COLO668 (cell line): ENCODE data around the gene APPBP2.
"Not testable (repeated sequence)": the region's sequence is repeated elsewhere in the genome, so short reads cannot be mapped to it uniquely, and the experiment has no call there.

ENCODE experiments used
- DNase-seq: peaks from one replicate; lab custom pipeline; 2025; ENCODE audit not compliant: unreplicated experiment; lab: John Stamatoyannopoulos, UW

Gene APPBP2

DNA sequence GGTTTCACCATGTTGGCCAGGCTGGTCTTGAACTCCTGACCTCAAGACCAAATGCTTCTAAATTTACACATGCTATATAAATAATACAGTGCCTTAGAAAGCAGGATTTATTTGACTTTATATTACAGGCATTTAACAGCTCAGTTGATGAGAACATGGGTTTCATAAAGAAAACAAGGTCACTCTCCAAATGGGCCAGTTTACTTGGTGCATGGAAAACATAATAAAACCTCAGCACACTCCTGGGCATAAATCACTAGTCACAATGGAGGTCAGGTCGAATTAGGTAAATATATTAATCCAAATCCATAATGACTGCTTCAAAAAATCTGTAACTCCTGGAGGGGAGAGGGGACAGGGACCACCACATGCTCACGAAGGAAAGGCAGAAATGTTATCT lies 24.5 kb downstream of the APPBP2 start:
- no peak for DNase-seq

- DNase-seq = no peak
Measured at GRCh38 chr17:60496041-60496440, 30.0 kb downstream of the APPBP2 start.

DNA sequence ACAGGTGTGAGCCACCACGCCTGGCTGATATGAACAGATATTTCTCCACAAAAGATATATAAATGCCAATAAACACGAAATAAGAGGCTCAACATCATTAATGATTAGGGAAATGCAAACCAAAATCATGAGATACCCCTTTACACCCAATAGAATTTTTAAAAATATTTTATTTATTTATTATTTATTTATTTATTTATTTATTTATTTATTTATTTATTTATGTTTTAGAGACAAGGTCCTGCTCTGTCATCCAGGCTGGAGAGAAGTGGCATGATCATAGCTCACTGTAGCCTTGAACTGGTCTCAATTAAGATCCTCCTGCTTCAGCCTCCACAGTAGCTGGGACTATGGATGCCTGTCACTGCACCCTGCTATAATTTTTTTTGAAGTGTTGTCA lies 30.8 kb downstream of the APPBP2 start:
- DNase-seq = no peak

DNA sequence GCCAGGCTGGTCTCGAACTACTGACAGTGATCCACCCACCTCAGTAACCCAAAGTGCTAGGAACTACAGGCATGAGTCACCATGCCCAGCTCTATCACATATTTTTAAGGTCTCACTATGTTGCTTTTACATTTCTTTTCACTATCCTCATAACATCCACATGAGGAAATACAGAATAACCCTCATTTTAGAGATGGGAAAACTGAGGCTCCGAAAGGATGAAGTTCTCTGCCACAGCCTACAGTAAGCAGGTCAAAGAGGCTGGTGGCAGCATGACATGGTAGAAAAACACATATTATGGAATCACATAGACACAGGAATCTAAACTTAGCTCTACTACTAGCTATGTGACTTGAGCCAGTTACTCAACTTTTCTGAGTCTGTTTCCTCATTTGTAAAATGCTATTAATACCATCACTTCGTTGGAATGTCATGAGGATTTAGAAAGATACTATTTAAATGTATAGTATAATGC lies 32.2 kb downstream of the APPBP2 start:
- DNase-seq = no peak

DNA sequence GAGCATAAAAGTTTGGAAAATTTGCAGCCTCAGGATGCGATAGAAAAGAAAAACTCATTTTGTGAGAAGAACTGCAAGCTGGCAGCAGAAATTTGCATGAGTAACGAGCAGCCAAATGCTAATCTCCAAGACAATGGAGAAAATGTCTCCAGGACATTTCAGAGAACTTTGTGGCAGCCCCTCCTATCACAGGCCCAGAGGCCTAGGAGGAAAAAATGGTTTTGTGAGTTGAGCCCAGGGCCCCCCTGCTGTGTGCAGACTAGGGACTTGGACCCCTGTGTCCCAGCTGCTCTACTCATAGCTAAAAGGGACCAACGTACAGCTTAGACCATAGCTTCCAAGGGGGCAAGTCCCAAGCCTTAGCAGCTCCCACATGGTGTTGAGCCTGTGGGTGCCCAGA lies 34.3 kb downstream of the APPBP2 start:
- no peak for DNase-seq

DNA sequence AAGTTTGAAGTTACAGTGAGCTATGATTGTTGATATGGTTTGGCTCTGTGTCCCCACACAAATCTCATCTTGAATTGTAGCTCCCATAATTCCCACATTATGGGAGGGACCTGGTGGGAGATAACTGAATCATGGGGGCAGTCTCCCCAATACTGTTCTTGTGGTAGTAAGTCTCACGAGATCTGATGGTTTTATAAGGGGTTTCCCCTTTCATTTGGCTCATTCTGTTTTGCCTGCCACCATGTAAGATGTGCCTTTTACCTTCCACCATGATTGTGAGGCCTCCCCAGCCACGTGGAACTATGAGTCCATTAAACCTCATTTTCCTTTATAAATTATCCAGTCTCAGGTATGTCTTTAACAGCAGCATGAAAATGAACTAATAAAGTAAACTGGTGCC lies 35.4 kb downstream of the APPBP2 start:
- not testable (repeated sequence) for DNase-seq

DNA sequence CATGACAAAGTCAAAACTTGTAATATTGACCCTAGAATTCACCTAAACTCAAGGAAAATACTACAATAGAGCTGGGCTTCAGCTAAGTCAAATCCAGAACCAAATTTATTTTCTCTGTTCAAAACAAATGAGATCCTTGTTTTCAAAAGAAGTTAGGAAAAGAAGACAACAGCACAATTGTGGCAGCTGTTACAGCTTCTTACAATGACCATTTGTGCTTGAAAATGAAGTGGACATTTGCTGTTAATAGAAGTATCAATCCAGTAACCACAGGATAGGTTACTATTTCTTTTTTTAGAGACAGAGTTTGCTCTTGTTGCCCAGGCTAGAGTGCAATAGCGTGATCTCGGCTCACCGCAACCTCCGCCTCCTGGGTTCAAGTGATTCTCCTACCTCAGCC lies 44.4 kb downstream of the APPBP2 start:
- no peak for DNase-seq

DNA sequence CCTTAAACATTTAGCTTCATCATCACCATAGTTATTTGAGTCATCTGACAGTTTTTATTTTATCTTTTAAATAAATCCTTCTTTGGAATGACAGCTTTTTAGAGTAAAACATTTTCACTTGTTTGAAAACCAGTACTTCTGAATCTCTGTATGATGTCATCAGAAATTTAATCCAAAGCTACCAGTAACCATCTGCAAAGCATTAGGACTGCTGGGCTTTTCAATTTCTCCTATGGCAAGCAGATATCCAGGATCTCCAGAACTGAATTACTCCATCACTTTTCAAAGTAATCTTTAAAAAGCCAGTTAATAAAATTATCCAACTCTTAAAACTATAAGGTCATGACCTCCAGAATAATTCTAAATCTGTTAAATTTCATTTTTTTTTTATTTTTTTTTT lies 52.3 kb downstream of the APPBP2 start:
- no peak for DNase-seq

- DNase-seq = no peak
Measured at GRCh38 chr17:60472449-60472848, 53.6 kb downstream of the APPBP2 start.

GRCh38 chr17:60471451-60471850 lies 54.6 kb downstream of the APPBP2 start:
- no peak for DNase-seq

GRCh38 chr17:60468371-60468770 lies 57.7 kb downstream of the APPBP2 start:
- DNase-seq = no peak

DNA sequence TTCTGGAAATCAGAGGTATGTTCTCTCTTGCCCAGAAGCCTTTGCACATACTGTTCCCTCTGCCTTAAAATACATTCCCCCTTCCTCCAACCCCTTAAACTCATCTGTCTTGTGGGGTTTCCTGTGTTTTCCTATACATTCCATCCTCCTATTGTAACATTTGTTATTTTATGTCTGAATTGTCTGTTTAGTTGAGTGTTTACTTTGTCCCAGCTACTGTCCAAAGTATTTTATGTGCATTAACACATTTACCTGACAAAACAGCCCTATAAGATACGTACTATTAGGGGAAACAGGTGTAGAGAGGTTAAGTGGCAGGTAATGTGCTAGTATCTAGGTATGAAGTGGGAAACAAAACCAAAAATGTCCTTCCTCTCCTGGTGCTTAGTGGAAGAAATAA lies 61.7 kb downstream of the APPBP2 start:
- no peak for DNase-seq

DNA sequence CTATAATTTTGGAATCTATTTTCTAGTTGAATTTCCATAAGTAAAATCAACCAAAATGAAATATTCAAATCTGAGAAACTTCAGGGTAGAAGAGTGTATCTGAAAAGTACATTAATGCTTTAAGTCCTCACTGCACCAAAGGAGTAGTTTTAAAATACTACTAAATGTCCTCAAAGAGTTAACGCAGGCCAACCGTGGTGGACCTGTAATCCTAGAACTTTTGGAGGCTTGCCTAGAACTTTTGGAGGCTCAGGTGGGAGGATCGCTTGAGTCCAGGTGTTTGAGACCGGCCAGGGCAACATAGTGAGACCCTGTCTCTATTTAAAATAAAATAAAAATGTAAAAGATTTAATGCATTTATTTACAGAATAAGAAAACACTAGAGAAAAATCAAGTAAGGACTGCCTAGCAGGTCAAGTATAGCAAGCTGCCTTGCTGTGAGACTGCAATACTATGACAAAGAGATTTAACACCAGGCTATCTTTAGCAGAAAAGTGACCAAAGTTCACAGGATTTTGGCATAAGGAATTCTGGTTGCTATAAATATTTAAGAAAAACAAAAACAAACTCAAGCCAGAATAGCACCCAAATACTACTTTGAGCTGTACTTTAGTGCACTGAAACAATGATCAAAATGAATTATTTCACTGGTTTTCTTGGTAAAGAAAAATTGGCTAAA lies 62.7 kb downstream of the APPBP2 start:
- DNase-seq = no peak

- DNase-seq = no peak
Measured at GRCh38 chr17:60461584-60461983, 64.5 kb downstream of the APPBP2 start.

GRCh38 chr17:60457148-60457547 lies 68.9 kb downstream of the APPBP2 start:
- DNase-seq = no peak

DNA sequence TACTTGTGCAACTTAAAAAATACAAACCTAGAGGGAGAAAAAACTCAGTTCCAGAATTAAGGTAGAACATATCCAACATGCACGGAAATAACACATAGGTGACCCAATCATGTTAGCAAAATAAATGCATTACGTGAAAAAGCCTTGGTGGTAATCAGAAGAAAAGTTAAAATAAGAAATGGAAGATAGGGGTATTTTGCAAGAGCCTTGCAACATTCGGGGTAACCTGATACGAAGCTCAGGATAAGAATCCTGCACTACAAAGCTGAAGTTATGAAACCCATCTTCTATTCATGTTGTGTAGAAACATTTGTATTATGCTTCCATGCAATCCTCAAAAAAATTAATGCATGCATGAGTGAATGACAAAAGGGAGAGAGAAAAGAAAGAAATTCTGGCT lies 70.7 kb downstream of the APPBP2 start:
- no peak for DNase-seq

GRCh38 chr17:60451965-60452364 lies 74.1 kb downstream of the APPBP2 start:
- DNase-seq = no peak

GRCh38 chr17:60451071-60451470 lies 75.0 kb downstream of the APPBP2 start:
- no peak for DNase-seq

GRCh38 chr17:60447375-60447774 lies 78.7 kb downstream of the APPBP2 start:
- DNase-seq = no peak

- DNase-seq = no peak
Measured at GRCh38 chr17:60445144-60445543, 80.9 kb downstream of the APPBP2 start.

- no peak for DNase-seq
Measured at GRCh38 chr17:60443713-60444112, 82.3 kb downstream of the APPBP2 start.

GRCh38 chr17:60442271-60443173 lies 83.5 kb downstream of the APPBP2 start:
- DNase-seq = no peak
